H1 (cell line): ENCODE data around the gene NUBP1. TPM values are rescaled to one million over a fixed set of nuclear protein-coding genes. Genes with fewer than 3 reads are reported as not detected.

Experiments
- CHD1 ChIP-seq: IDR thresholded peaks from 2 replicates; pipeline ENCODE4 v1.6.1; 2012; ENCODE audit warnings: low read depth, low read length, improper control_type of control experiment
- polyA plus RNA-seq, 7 experiments: library from polyadenylated mRNA; depleted of rRNA in 3 of 7; stranded (reverse) in 5 of 7; unstranded in 2 of 7; fragments of >200 nt in 5 of 7; fragments of 200-250 nt in 2 of 7; gene quantifications; 1 replicate in 5 of 7; 2 replicates in 1 of 7; 4 replicates in 1 of 7; pipeline versions ENCODE4 v1.2.1 to v1.2.3, GENCODE V29; 2011 to 2013; ENCODE audit warnings: missing spikeins in 2 of 7, mixed read lengths in 2 of 7
- total RNA-seq: library from RNA; stranded (reverse); fragmentation: NEBNext Ultra II Directional; extraction: Animal tissue kit (Norgen Biotek cat#: 25700); gene quantifications from 2 replicates; pipeline ENCODE4 v1.2.1, GENCODE V29; 2021

NUBP1 gene
- total and polyA plus RNA-seq, 2 of the 8 experiments (the other 6 are each of a cell fraction or from before 2014, with no cell fraction given), result 28.2 to 32.2 TPM

GRCh38 chr16:10805334-10805733, 61.7 kb downstream of the NUBP1 start (continued):
- TF ChIP-seq CHD1, result no peak
